Body of pancreas (tissue), 4 donors: ENCODE measurements around the gene PTPRS.

Experiments used
- POLR2A ChIP-seq, 3 donors: fragments of 450-650 bp; IDR thresholded peaks; one replicate each; pipeline ENCODE4 v1.6.1; 2016; ENCODE audit warnings: antibody characterized with exemption in 3 of 3, mild to moderate bottlenecking in 2 of 3
- TF ChIP-seq, protein P1 (sequence below), 7 experiments: fragments of 450-650 bp in 4 of 7; fragments of 200-600 bp in 3 of 7; sonication (generic) in 3 of 7; IDR thresholded peaks; one replicate each; pipeline ENCODE4 v1.5.1; 2016 to 2019; ENCODE audit warnings: antibody characterized with exemption in 7 of 7

DNA sequence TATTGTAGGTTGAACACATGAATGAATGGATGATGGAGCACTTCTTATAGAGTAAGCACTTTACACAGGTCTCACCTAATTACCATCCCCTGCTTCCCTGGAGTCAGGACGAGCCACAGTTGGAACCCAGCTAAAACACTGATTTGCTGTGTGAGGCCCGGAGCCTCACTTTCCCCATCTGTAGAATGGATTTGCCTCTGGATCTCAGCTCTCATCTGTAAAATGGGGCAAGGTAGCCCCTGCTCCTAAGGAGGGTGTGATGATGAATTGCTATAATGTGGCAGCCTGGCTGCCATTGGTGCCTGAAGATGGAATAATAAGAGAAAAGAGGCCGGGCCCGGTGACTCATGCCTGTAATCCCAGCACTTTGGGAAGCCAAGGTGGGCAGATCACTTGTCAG is 1.4 kb upstream of the PTPRS start:
- TF ChIP-seq POLR2A (IDR thresholded peaks at IDR 0.05), result no peak
- TF ChIP-seq, protein P1, sequence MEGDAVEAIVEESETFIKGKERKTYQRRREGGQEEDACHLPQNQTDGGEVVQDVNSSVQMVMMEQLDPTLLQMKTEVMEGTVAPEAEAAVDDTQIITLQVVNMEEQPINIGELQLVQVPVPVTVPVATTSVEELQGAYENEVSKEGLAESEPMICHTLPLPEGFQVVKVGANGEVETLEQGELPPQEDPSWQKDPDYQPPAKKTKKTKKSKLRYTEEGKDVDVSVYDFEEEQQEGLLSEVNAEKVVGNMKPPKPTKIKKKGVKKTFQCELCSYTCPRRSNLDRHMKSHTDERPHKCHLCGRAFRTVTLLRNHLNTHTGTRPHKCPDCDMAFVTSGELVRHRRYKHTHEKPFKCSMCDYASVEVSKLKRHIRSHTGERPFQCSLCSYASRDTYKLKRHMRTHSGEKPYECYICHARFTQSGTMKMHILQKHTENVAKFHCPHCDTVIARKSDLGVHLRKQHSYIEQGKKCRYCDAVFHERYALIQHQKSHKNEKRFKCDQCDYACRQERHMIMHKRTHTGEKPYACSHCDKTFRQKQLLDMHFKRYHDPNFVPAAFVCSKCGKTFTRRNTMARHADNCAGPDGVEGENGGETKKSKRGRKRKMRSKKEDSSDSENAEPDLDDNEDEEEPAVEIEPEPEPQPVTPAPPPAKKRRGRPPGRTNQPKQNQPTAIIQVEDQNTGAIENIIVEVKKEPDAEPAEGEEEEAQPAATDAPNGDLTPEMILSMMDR (IDR thresholded peaks at IDR 0.05), result no peak
